H1 (cell line): ENCODE measurements around the gene DBNL. TPM values are rescaled to one million over a fixed set of nuclear protein-coding genes. Genes with fewer than 3 reads are reported as not detected.

Experiments
- CTCF ChIA-PET: fragments of 300-600 bp; sonication (Branson Sonifier 250); formaldehyde crosslinking; loops from one replicate; lab custom pipeline; 2021; ENCODE audit not compliant: partially characterized antibody; lab: Charles Lee
- POLR2A ChIA-PET: fragments of 300-600 bp; sonication (Branson Sonifier 250); formaldehyde crosslinking; loops from one replicate; lab custom pipeline; 2021; ENCODE audit warnings: inconsistent platforms; ENCODE audit not compliant: partially characterized antibody; lab: Charles Lee
- DNase-seq, 2 experiments: peaks; one replicate each; pipeline versions ENCODE4 v3.0.0 to v3.0.0-alpha.2; 2010 to 2022; ENCODE audit warnings: low spot score in 2 of 2, low read depth in 1 of 2, mixed read lengths in 1 of 2
- FAIRE-seq: peaks from 2 replicates; lab custom pipeline; 2011; peaks lifted over from hg19 to GRCh38; lab: Jason Lieb, UNC
- H2AFZ ChIP-seq: 2 replicates; pipeline ENCODE4 v1.8.1; 2012; ENCODE audit warnings: low read length, inconsistent platforms
- H2AK5ac ChIP-seq: 2 replicates; pipeline ENCODE4 v1.6.1; 2013; ENCODE audit warnings: low read depth, low read length
- H2BK120ac ChIP-seq: replicated peaks from 2 replicates; pipeline ENCODE3; 2013; ENCODE audit warnings: low read depth, low read length, inconsistent platforms
- H2BK12ac ChIP-seq: 2 replicates; pipeline ENCODE4 v1.6.1; 2013; ENCODE audit warnings: low read depth, low read length
- H2BK15ac ChIP-seq: 2 replicates; pipeline ENCODE4 v1.6.1; 2013; ENCODE audit warnings: low read length
- H2BK20ac ChIP-seq: 2 replicates; pipeline ENCODE4 v1.6.1; 2013; ENCODE audit warnings: low read length
- H2BK5ac ChIP-seq: 2 replicates; pipeline ENCODE4 v1.6.1; 2013; ENCODE audit warnings: low read depth, low read length
- H3K14ac ChIP-seq: 2 replicates; pipeline ENCODE4 v1.6.1; 2013; ENCODE audit warnings: inconsistent platforms; ENCODE audit not compliant: insufficient read length
- H3K18ac ChIP-seq: 2 replicates; pipeline ENCODE4 v1.6.1; 2013; ENCODE audit warnings: low read length; ENCODE audit errors: extremely low read depth
- H3K23ac ChIP-seq: 2 replicates; pipeline ENCODE4 v1.6.1; 2013; ENCODE audit warnings: inconsistent platforms; ENCODE audit not compliant: insufficient read length
- H3K23me2 ChIP-seq: 2 replicates; pipeline ENCODE4 v1.6.1; 2013; ENCODE audit warnings: low read depth, low read length
- H3K27ac ChIP-seq: 2 replicates; pipeline ENCODE4 v1.6.1; 2011; ENCODE audit warnings: low read depth, low read length, inconsistent platforms
- H3K27me3 ChIP-seq, 4 experiments: replicated peaks in 1 of 4; 1 replicate in 1 of 4; 2 replicates in 3 of 4; pipeline versions ENCODE4 v1.6.1 to v1.8.1; 2011 to 2013; ENCODE audit warnings: low read length in 3 of 4, mild to moderate bottlenecking in 3 of 4, inconsistent platforms in 2 of 4, mixed read lengths in 2 of 4, moderate library complexity in 1 of 4; ENCODE audit not compliant: control insufficient read depth in 3 of 4, insufficient read depth in 3 of 4; ENCODE audit errors: extremely low read depth in 1 of 4
- H3K36me3 ChIP-seq, 4 experiments: 2 replicates each; pipeline versions ENCODE4 v1.6.1 to v1.8.1; 2011 to 2013; ENCODE audit warnings: mild to moderate bottlenecking in 4 of 4, low read length in 3 of 4, moderate library complexity in 2 of 4, control low read depth in 1 of 4, inconsistent platforms in 1 of 4; ENCODE audit not compliant: insufficient read depth in 4 of 4, control insufficient read depth in 2 of 4
- H3K4ac ChIP-seq: replicated peaks from 2 replicates; pipeline ENCODE3; 2013; ENCODE audit warnings: low read length, low read depth, mixed read lengths, inconsistent platforms; ENCODE audit not compliant: insufficient read length
- H3K4me1 ChIP-seq, 4 experiments: replicated peaks in 1 of 4; 1 replicate in 1 of 4; 2 replicates in 3 of 4; pipeline versions ENCODE4 v1.6.1 to v1.8.1; 2011 to 2013; ENCODE audit warnings: low read length in 3 of 4, inconsistent platforms in 2 of 4, mixed read lengths in 1 of 4; ENCODE audit not compliant: insufficient read depth in 4 of 4, control insufficient read depth in 3 of 4
- H3K4me2 ChIP-seq, 2 experiments: 2 replicates each; pipeline versions ENCODE4 v1.6.1 to v1.8.1; 2011 to 2013; ENCODE audit warnings: low read depth in 2 of 2, low read length in 2 of 2, control low read depth in 1 of 2, inconsistent platforms in 1 of 2, mild to moderate bottlenecking in 1 of 2; ENCODE audit not compliant: insufficient read depth in 1 of 2
- H3K4me3 ChIP-seq, 4 experiments: fragments of 200-600, 300-600 bp in 1 of 4; sonication (generic), shearing (Covaris generic), sonication (Bioruptor Twin) in 1 of 4; 2 replicates each; pipeline versions ENCODE4 v1.5.1 to v1.8.1; 2011 to 2016; ENCODE audit warnings: low read length in 4 of 4, low read depth in 3 of 4, control low read depth in 2 of 4, inconsistent platforms in 2 of 4, mild to moderate bottlenecking in 2 of 4, mixed read lengths in 1 of 4, moderate library complexity in 1 of 4; ENCODE audit not compliant: insufficient read depth in 2 of 4; ENCODE audit errors: extremely low read depth in 1 of 4
- H3K56ac ChIP-seq: replicated peaks from 2 replicates; pipeline ENCODE3; 2013; ENCODE audit warnings: low read depth, mild to moderate bottlenecking, mixed read lengths, low read length, inconsistent platforms; ENCODE audit not compliant: insufficient read length
- H3K79me1 ChIP-seq: 2 replicates; pipeline ENCODE4 v1.6.1; 2013; ENCODE audit warnings: low read depth, low read length, control low read depth
- H3K79me2 ChIP-seq, 2 experiments: 2 replicates each; pipeline versions ENCODE4 v1.6.1 to v1.8.1; 2012 to 2013; ENCODE audit warnings: low read length in 2 of 2, mild to moderate bottlenecking in 2 of 2, inconsistent platforms in 1 of 2; ENCODE audit not compliant: insufficient read depth in 2 of 2, control insufficient read depth in 1 of 2
- H3K9ac ChIP-seq, 4 experiments: replicated peaks in 1 of 4; 1 replicate in 1 of 4; 2 replicates in 3 of 4; pipeline versions ENCODE4 v1.6.1 to v1.8.1; 2011 to 2013; ENCODE audit warnings: low read depth in 3 of 4, low read length in 3 of 4, control low read depth in 2 of 4, mild to moderate bottlenecking in 2 of 4, moderate library complexity in 2 of 4, inconsistent platforms in 1 of 4; ENCODE audit errors: extremely low read depth in 1 of 4
- H3K9me3 ChIP-seq, 2 experiments: 2 replicates each; pipeline versions ENCODE4 v1.6.1 to v1.8.1; 2012 to 2013; ENCODE audit warnings: mild to moderate bottlenecking in 2 of 2, moderate library complexity in 2 of 2, control low read depth in 1 of 2, inconsistent platforms in 1 of 2, low read depth in 1 of 2, low read length in 1 of 2, mixed read lengths in 1 of 2; ENCODE audit not compliant: insufficient read depth in 2 of 2
- H4K20me1 ChIP-seq, 2 experiments: replicated peaks in 1 of 2; 2 replicates each; pipeline versions ENCODE3 to v1.8.1; 2011 to 2013; ENCODE audit warnings: inconsistent platforms in 2 of 2, low read length in 2 of 2, mild to moderate bottlenecking in 1 of 2; ENCODE audit not compliant: insufficient read depth in 2 of 2, control insufficient read depth in 1 of 2
- H4K5ac ChIP-seq: 2 replicates; pipeline ENCODE4 v1.6.1; 2013; ENCODE audit warnings: low read length, low read depth, mixed read lengths, inconsistent platforms; ENCODE audit not compliant: insufficient read length
- H4K8ac ChIP-seq: 2 replicates; pipeline ENCODE4 v1.8.0; 2013; ENCODE audit warnings: mild to moderate bottlenecking, moderate library complexity, low read length, inconsistent platforms; ENCODE audit not compliant: insufficient read depth; ENCODE audit errors: extremely low read depth
- H4K91ac ChIP-seq: replicated peaks from 2 replicates; pipeline ENCODE3; 2013; ENCODE audit warnings: low read length, mixed read lengths, inconsistent platforms; ENCODE audit not compliant: insufficient read length
- WGBS, 2 experiments: shearing (Covaris generic) in 1 of 2; methylation state at CpG; one replicate each; pipeline versions ENCODE4 v1.1.6 to v1.1.7; 2013 to 2015; ENCODE audit warnings: low lambda C conversion rate in 2 of 2, mixed read lengths in 2 of 2, inconsistent platforms in 1 of 2, low coverage in 1 of 2, missing lambda C conversion rate in 1 of 2; ENCODE audit not compliant: insufficient replicate concordance in 2 of 2, insufficient coverage in 1 of 2, insufficient read length in 1 of 2; ENCODE audit errors: extremely low coverage in 1 of 2, missing lambda C conversion rate in 1 of 2; 5-methylcytosine and 5-hydroxymethylcytosine counted together
- polyA plus RNA-seq, 7 experiments: library from polyadenylated mRNA; depleted of rRNA in 3 of 7; stranded (reverse) in 5 of 7; unstranded in 2 of 7; fragments of >200 nt in 5 of 7; fragments of 200-250 nt in 2 of 7; gene quantifications; 1 replicate in 5 of 7; 2 replicates in 1 of 7; 4 replicates in 1 of 7; pipeline versions ENCODE4 v1.2.1 to v1.2.3, GENCODE V29; 2011 to 2013; ENCODE audit warnings: missing spikeins in 2 of 7, mixed read lengths in 2 of 7
- total RNA-seq: library from RNA; stranded (reverse); fragmentation: NEBNext Ultra II Directional; extraction: Animal tissue kit (Norgen Biotek cat#: 25700); gene quantifications from 2 replicates; pipeline ENCODE4 v1.2.1, GENCODE V29; 2021

Gene DBNL
- total and polyA plus RNA-seq, 2 of the 8 experiments (the other 6 are each of a cell fraction or from before 2014, with no cell fraction given), result 30.9 to 56.6 TPM

- 88% methylated on average over 5 of the region's 5 CpGs; no CpG with 5 or more reads in 1 of the 2 experiments for WGBS, 2 experiments
- FAIRE-seq (no peak), DNase-seq (no peak)
Observed at GRCh38 chr7:44051611-44052220, 7.2 kb downstream of the DBNL start.

More at GRCh38 chr7:44051611-44052220, 7.2 kb downstream of the DBNL start:
- H3K9me3 ChIP-seq, result no peaks in the 10 kb centered on the region
- no peak overlapping the region for H3K4ac ChIP-seq
- H2AK5ac ChIP-seq, result no peak overlapping the region
- ChIA-PET CTCF (interaction anchor here (1.2 kb wide), 1 partner anchor 12 kb away, joined by 5 read pairs; no protein-coding TSS in a partner anchor), POLR2A (interaction anchor here (3.7 kb wide), 1 partner anchor 11 kb away, joined by 12 read pairs; no protein-coding TSS in a partner anchor)
- H2BK20ac ChIP-seq, result no peak overlapping the region
- no peak overlapping the region for H2BK15ac ChIP-seq
- H3K4me1 ChIP-seq, result no peaks in the 10 kb centered on the region
- H3K18ac ChIP-seq, result no peak overlapping the region
- H3K79me1 ChIP-seq, result peaks cover 2% of the 10 kb centered on the region; the same call in 1 of the 2 replicates
- H3K23me2 ChIP-seq, result no peaks in the 10 kb centered on the region
- peaks cover 0 to 30% (median 10%) of the 10 kb centered on the region in 4 experiments; a peak in 6 of 8 replicates for H3K36me3 ChIP-seq
- no peak overlapping the region for H2BK5ac ChIP-seq
- H3K9ac ChIP-seq, result no peak overlapping the region
- H4K8ac ChIP-seq, result no peak overlapping the region
- no peak overlapping the region for H3K56ac ChIP-seq
- no peak overlapping the region for H3K4me3 ChIP-seq
- no peak overlapping the region for H3K27ac ChIP-seq
- no peak overlapping the region for H4K5ac ChIP-seq
- H3K27me3 ChIP-seq, result no peaks in the 10 kb centered on the region
- H3K79me2 ChIP-seq, result peaks cover 0 to 9% of the 10 kb centered on the region in 2 experiments; a peak in 2 of 4 replicates
- peaks cover 4 to 13% of the 10 kb centered on the region in 2 experiments for H4K20me1 ChIP-seq
- H4K91ac ChIP-seq, result no peak overlapping the region
- H2BK120ac ChIP-seq, result no peak overlapping the region
- no peak overlapping the region for H3K23ac ChIP-seq
- no peak overlapping the region for H2AFZ ChIP-seq
- no peak overlapping the region for H3K14ac ChIP-seq
- no peak overlapping the region for H2BK12ac ChIP-seq
- H3K4me2 ChIP-seq, result no peak overlapping the region
